ENCODE results near the gene SKAP2. TPM values are rescaled to one million over a fixed set of nuclear protein-coding genes. Genes with fewer than 3 reads are reported as not detected.

The SKAP2 gene
- total RNA-seq, 2 experiments from 2014 or later, result 7.0 to 8.1 TPM

DNA sequence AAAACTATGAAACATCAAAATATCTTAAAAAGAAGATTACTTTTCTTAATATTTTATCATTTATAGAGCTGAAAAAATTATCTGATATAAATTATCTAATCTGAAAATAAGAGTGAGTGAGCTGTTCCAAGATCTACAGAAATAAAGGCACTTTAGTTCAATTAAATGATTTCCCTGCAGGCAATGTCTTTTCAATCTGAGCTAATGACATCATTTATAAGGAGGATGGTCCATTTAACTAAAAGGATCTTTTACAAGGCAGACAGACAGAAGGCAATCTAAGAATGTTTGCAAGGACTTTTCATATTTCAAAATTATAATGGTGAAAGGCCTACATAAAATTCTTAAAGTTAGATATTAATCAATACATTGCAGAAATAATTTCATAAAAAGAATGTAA lies 71.8 kb downstream of the SKAP2 start:
- Mint-ChIP-seq H3K4me3 (no peak overlapping the region), H3K36me3 (ENCODE audit: low read depth) (no peaks in the 10 kb centered on the region), H3K9me3 (no peaks in the 10 kb centered on the region), H3K4me1 (ENCODE audit: low read depth) (no peaks in the 10 kb centered on the region), H3K27me3 (no peaks in the 10 kb centered on the region), H3K27ac (no peak overlapping the region)
- intact Hi-C loops (cut with micrococcal nuclease), result no loop called here
- ATAC-seq (no peak), DNase-seq (no peak)
- CTCF ChIA-PET, result no interaction called here
- POLR2A ChIA-PET, result no interaction called here
- no peak for TF ChIP-seq CTCF (IDR thresholded peaks at IDR 0.05)

DNA sequence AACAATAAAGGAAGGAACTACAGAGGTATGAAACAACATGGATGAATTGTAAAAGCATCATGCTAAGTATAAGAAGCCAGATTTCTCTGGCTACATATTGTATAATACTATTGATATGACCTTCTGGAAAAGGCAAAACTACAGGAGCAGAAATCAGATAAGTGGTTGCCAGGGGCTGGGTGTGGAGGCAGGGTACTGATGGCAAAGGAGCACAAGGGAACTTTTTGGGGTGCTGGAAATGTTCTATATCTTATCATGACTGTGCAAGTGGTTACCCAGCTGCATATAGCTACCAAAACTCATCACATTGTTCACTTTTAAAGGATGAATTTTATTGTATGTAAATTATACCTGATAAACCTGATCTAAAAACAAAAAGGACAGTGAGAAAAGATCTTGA lies 72.4 kb downstream of the SKAP2 start:
- H3K27me3 Mint-ChIP-seq, result no peaks in the 10 kb centered on the region
- H3K4me3 Mint-ChIP-seq, result no peak overlapping the region
- no peaks in the 10 kb centered on the region for H3K4me1 Mint-ChIP-seq (ENCODE audit: low read depth)
- ChIA-PET POLR2A (no interaction called here), CTCF (no interaction called here)
- intact Hi-C loops (cut with micrococcal nuclease), result no loop called here
- H3K9me3 Mint-ChIP-seq, result no peaks in the 10 kb centered on the region
- no peak for TF ChIP-seq CTCF (IDR thresholded peaks at IDR 0.05)
- DNase-seq, result no peak
- H3K36me3 Mint-ChIP-seq (ENCODE audit: low read depth), result no peaks in the 10 kb centered on the region
- ATAC-seq, result no peak
- no peak overlapping the region for H3K27ac Mint-ChIP-seq

DNA sequence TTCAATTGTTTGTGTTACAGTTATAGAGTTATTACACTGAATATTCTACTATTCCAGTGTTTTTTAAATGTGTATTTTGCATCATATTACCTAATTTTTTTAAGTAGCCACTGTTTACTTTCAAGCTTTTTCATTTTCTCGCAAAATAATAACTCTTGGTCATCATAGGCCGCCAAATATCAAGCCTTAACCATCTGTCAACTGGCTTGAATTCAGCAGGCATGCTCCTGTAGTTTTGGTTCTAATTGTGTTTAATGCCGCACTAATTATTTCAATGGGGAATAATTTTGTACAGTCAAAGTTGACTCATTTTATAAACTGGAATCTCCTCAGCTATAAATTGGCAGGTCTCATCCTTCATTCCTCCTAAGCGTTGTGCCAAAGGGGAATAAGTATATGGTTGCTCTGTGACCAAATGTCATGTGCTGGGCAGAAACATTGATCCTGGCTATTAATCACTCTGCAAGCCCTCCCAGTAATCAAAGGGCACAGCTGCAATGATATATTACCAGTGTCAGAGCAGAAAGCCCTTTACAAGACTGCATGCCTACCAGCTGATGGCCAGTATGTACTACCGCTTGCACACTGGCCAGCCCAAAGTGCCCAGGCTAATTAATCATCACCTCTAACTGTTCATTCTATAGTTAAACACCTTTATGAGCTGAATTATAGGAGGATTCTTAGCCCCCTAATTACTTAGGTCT lies 74.8 kb downstream of the SKAP2 start:
- POLR2A ChIA-PET, result interaction anchor here (0.7 kb wide), 1 partner anchor 296 kb away, joined by 3 read pairs; no protein-coding TSS in a partner anchor
- intact Hi-C loops (cut with micrococcal nuclease), result no loop called here
- DNase-seq, result no peak
- Mint-ChIP-seq H3K27me3 (no peaks in the 10 kb centered on the region), H3K4me1 (ENCODE audit: low read depth) (no peaks in the 10 kb centered on the region), H3K27ac (no peak overlapping the region), H3K36me3 (ENCODE audit: low read depth) (no peaks in the 10 kb centered on the region), H3K9me3 (no peaks in the 10 kb centered on the region), H3K4me3 (no peak overlapping the region)
- no peak for TF ChIP-seq CTCF (IDR thresholded peaks at IDR 0.05)
- CTCF ChIA-PET, result no interaction called here
- ATAC-seq, result no peak

DNA sequence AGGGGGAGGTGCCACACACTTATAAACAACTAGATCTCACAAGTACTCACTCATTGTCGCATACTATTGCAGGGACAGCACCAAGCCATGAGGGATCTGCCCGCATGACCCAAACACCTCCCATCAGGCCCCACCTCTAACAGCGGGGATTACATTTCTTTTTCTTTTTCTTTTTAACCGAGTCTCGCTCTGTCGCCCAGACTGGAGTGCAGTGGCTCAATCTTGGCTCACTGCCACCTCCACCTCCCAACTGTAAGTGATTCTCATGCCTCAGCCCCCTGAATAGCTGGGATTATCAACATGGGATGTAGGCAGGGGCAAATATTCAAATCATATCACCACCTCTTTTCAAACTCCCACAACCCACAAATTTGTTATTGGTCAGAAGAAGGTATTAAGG lies 76.7 kb downstream of the SKAP2 start:
- DNase-seq (no peak), ATAC-seq (no peak)
- ChIA-PET CTCF (no interaction called here), POLR2A (interaction anchor here (0.6 kb wide), 1 partner anchor 1124 kb away, joined by 3 read pairs; no protein-coding TSS in a partner anchor)
- H3K27ac Mint-ChIP-seq, result no peak overlapping the region
- no peaks in the 10 kb centered on the region for H3K27me3 Mint-ChIP-seq
- intact Hi-C loops (cut with micrococcal nuclease), result no loop called here
- H3K9me3 Mint-ChIP-seq, result no peaks in the 10 kb centered on the region
- H3K4me3 Mint-ChIP-seq, result no peak overlapping the region
- H3K4me1 Mint-ChIP-seq (ENCODE audit: low read depth), result no peaks in the 10 kb centered on the region
- no peak for TF ChIP-seq CTCF (IDR thresholded peaks at IDR 0.05)
- H3K36me3 Mint-ChIP-seq (ENCODE audit: low read depth), result no peaks in the 10 kb centered on the region

DNA sequence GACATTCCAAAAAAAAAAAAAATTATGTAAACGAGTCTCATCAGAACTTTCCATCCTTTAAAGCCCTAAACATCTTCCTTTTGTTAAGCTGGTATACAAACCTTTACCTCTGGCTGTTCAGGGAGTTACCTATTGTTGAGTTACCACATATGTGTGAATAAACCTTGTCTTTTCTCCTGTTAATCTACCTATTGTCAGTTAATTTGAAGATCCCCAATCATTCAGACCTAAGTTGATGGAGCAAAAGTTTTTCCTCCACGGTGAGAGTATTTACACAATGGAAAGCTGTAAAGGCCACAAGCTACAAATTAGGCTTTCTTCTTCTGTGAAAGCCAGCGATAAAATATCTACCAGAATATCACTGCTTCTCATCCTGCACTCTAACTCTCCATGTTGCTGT lies 80.3 kb downstream of the SKAP2 start:
- ChIA-PET POLR2A (no interaction called here), CTCF (no interaction called here)
- no peaks in the 10 kb centered on the region for H3K4me1 Mint-ChIP-seq (ENCODE audit: low read depth)
- no peaks in the 10 kb centered on the region for H3K27me3 Mint-ChIP-seq
- TF ChIP-seq CTCF (IDR thresholded peaks at IDR 0.05), result no peak
- no peaks in the 10 kb centered on the region for H3K36me3 Mint-ChIP-seq (ENCODE audit: low read depth)
- no peak overlapping the region for H3K4me3 Mint-ChIP-seq
- ATAC-seq (no peak), DNase-seq (no peak)
- H3K9me3 Mint-ChIP-seq, result no peaks in the 10 kb centered on the region
- intact Hi-C loops (cut with micrococcal nuclease), result no loop called here
- H3K27ac Mint-ChIP-seq, result no peak overlapping the region

Data from activated CD8-positive, alpha-beta T cell treated with anti-CD3 and anti-CD28 coated beads for 36 hours (primary cell).